ENCODE data around the gene ELK3. TPM values are rescaled to one million over a fixed set of nuclear protein-coding genes. Genes with fewer than 3 reads are reported as not detected.

ELK3 gene
- total and polyA plus RNA-seq, 12 donors = 6.6 to 33.6 (median 18.7) TPM

DNA sequence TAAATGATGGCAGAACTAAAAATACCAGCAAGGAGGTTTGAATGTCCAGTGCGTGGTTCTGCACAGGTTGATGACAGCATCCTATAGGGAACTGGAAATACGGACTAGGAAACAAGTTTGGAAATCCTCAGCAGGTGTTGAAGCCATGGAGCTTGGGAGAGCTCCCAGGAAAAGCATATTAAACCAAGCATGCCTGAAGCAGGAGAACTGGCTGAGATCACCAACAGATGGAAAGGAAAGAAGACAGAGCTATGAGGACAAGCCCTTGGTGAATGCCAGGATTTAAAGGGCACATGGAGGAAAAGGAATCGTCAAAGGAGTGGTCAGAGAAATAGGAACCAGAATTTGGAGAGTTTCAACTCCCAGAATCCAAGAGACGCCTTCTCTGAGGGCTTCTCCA lies 21.2 kb upstream of the ELK3 start:
- no peaks in the 10 kb centered on the region for H3K4me1 ChIP-seq (replicated peaks in 1 of 2)
- no peak for DNase-seq
- TF ChIP-seq POLR2A (IDR thresholded peaks at IDR 0.05) = no peak
- TF ChIP-seq, protein P1, sequence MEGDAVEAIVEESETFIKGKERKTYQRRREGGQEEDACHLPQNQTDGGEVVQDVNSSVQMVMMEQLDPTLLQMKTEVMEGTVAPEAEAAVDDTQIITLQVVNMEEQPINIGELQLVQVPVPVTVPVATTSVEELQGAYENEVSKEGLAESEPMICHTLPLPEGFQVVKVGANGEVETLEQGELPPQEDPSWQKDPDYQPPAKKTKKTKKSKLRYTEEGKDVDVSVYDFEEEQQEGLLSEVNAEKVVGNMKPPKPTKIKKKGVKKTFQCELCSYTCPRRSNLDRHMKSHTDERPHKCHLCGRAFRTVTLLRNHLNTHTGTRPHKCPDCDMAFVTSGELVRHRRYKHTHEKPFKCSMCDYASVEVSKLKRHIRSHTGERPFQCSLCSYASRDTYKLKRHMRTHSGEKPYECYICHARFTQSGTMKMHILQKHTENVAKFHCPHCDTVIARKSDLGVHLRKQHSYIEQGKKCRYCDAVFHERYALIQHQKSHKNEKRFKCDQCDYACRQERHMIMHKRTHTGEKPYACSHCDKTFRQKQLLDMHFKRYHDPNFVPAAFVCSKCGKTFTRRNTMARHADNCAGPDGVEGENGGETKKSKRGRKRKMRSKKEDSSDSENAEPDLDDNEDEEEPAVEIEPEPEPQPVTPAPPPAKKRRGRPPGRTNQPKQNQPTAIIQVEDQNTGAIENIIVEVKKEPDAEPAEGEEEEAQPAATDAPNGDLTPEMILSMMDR (IDR thresholded peaks at IDR 0.05) = no peak
- WGBS, 4 donors = 70 to 88% (median 72%) methylated on average over 4 of the region's 4 CpGs
- intact Hi-C loops (cut with DNase I) = no loop called here
- H3K9me3 ChIP-seq (replicated peaks in 1 of 3) = no peaks in the 10 kb centered on the region
- H3K4me3 ChIP-seq = no peak overlapping the region
- no peaks in the 10 kb centered on the region for H3K27me3 ChIP-seq
- H3K36me3 ChIP-seq (replicated peaks in 1 of 2) = no peaks in the 10 kb centered on the region
- no peak overlapping the region for H3K27ac ChIP-seq

DNA sequence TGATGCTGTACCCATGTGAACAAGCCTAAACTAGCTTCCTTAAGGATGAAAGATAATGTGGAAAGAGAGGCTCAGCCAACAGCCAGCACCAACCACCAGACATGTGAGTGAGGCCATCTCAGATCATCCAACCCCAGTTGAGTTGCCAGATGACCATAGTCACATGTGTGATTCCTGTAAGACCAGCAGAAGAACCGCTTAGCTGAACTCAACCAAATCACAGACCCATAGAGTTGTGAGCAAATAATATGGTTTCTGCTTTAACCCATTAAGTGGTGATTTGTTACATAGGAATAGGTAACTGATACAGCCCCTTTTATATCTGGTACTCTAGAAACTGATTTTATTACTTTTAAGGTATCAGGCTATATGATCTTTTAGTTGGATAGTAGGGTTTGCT lies 17.6 kb upstream of the ELK3 start:
- H3K36me3 ChIP-seq (replicated peaks in 1 of 2) = no peaks in the 10 kb centered on the region
- H3K4me1 ChIP-seq (replicated peaks in 1 of 2) = no peaks in the 10 kb centered on the region
- no peak overlapping the region for H3K27ac ChIP-seq
- DNase-seq = no peak
- H3K27me3 ChIP-seq = no peaks in the 10 kb centered on the region
- no peaks in the 10 kb centered on the region for H3K9me3 ChIP-seq (replicated peaks in 1 of 3)
- TF ChIP-seq POLR2A (IDR thresholded peaks at IDR 0.05) = no peak
- TF ChIP-seq, protein P1 (IDR thresholded peaks at IDR 0.05) = no peak
- no peak overlapping the region for H3K4me3 ChIP-seq
- intact Hi-C loops (cut with DNase I) = no loop called here
- 78 to 96% (median 87%) methylated on average over 1 of the region's 1 CpG for WGBS, 4 donors

- no peaks in the 10 kb centered on the region for H3K4me1 ChIP-seq (replicated peaks in 1 of 2)
- no peaks in the 10 kb centered on the region for H3K36me3 ChIP-seq (replicated peaks in 1 of 2)
- 70 to 100% (median 80%) methylated on average over 1 of the region's 1 CpG for WGBS, 4 donors
- H3K27me3 ChIP-seq = no peaks in the 10 kb centered on the region
- no peak for TF ChIP-seq POLR2A (IDR thresholded peaks at IDR 0.05)
- TF ChIP-seq, protein P1 (IDR thresholded peaks at IDR 0.05) = no peak
- H3K4me3 ChIP-seq = no peak overlapping the region
- H3K27ac ChIP-seq = no peak overlapping the region
- intact Hi-C loops (cut with DNase I) = no loop called here
- no peak for DNase-seq
- H3K9me3 ChIP-seq (replicated peaks in 1 of 3) = no peaks in the 10 kb centered on the region
These were observed 17.2 kb upstream of the ELK3 start for GRCh38 chr12:96177013-96177412.

GRCh38 chr12:96183734-96184370 lies 10.3 kb upstream of the ELK3 start:
- H3K27me3 ChIP-seq = no peaks in the 10 kb centered on the region
- WGBS, 4 donors = 77 to 83% (median 79%) methylated on average over 4 of the region's 4 CpGs
- H3K27ac ChIP-seq = no peak overlapping the region
- TF ChIP-seq, protein P1 (IDR thresholded peaks at IDR 0.05) = no peak
- no peak for TF ChIP-seq POLR2A (IDR thresholded peaks at IDR 0.05)
- H3K36me3 ChIP-seq (replicated peaks in 1 of 2) = no peaks in the 10 kb centered on the region
- DNase-seq = no peak
- intact Hi-C loops (cut with DNase I) = no loop called here
- H3K4me1 ChIP-seq (replicated peaks in 1 of 2) = no peaks in the 10 kb centered on the region
- H3K4me3 ChIP-seq = no peak overlapping the region
- H3K9me3 ChIP-seq (replicated peaks in 1 of 3) = no peaks in the 10 kb centered on the region

Measured in adrenal gland (tissue), 12 donors.